Measurements from ENCODE around the gene MTIF2. TPM values are rescaled to one million over a fixed set of nuclear protein-coding genes. Genes with fewer than 3 reads are reported as not detected.
"Not testable (repeated sequence)": the region's sequence is repeated elsewhere in the genome, so short reads cannot be mapped to it uniquely, and the experiment has no call there.

MTIF2 gene
- total and polyA plus RNA-seq, 9 donors = 17.0 to 23.4 (median 20.0) TPM

GRCh38 chr2:55282110-55282917 is 13.3 kb upstream of the MTIF2 start:
- Histone ChIP-seq H3K27me3 (ENCODE audit: control insufficient read depth, insufficient read depth, low read length) (peaks cover 7% of the 10 kb centered on the region), H3K4me3 (ENCODE audit: low read length) (peak overlapping the region; percentile 80), H3K4me1 (ENCODE audit: control insufficient read depth, insufficient read depth, low read length) (peaks cover 6% of the 10 kb centered on the region), H3K9me3 (replicated peaks; ENCODE audit: control insufficient read depth, low read depth, low read length) (no peaks in the 10 kb centered on the region), H3K36me3 (ENCODE audit: control insufficient read depth, insufficient read depth, low read length) (peaks cover 4% of the 10 kb centered on the region), H3K27ac (ENCODE audit: low read length) (peak overlapping the region; percentile 94)
- DNase-seq = peak; percentile 93
- 2% methylated on average over 60 of the region's 60 CpGs for WGBS (ENCODE audit: insufficient coverage)

DNA sequence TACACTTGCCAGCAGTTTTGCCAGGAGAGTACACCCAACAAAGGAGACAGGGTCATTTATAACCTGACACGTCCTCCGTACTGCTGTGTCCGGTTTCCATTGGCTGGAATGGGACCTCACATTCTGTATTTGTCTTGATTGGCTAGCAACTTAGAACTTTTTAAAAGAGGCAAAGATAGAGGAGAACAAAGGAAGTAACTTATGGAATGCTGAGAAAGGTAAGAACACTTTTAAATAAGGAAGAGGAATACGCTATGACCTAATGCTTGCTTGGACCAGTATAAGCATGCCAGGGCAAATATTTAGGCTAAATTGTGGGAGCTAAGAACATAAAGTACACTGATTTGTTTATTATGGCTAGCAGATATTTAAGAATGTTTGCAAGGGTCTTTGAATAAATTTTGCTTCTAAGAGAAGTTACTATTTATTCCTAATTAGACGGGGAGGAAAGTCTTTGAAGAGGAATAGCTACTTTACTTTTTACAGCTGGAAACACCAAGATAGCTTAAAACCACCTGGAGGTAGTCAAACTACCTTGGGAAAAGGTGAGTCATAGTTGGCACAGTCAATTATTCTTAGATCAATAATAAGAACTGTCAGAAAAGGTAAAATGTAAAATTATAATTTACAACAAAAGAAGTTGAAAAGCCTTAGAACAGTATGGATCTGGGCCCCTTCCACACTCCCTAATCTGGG is 12.0 kb upstream of the MTIF2 start:
- H3K27ac ChIP-seq (ENCODE audit: low read length); H3K4me1 ChIP-seq (ENCODE audit: control insufficient read depth, insufficient read depth, low read length); H3K4me3 ChIP-seq (ENCODE audit: low read length); DNase-seq; H3K27me3 ChIP-seq (ENCODE audit: control insufficient read depth, insufficient read depth, low read length); H3K9me3 ChIP-seq (replicated peaks; ENCODE audit: control insufficient read depth, low read depth, low read length); H3K36me3 ChIP-seq (ENCODE audit: control insufficient read depth, insufficient read depth, low read length): not testable (repeated sequence)
- WGBS (ENCODE audit: insufficient coverage) = 75% methylated on average over 3 of the region's 5 CpGs

DNA sequence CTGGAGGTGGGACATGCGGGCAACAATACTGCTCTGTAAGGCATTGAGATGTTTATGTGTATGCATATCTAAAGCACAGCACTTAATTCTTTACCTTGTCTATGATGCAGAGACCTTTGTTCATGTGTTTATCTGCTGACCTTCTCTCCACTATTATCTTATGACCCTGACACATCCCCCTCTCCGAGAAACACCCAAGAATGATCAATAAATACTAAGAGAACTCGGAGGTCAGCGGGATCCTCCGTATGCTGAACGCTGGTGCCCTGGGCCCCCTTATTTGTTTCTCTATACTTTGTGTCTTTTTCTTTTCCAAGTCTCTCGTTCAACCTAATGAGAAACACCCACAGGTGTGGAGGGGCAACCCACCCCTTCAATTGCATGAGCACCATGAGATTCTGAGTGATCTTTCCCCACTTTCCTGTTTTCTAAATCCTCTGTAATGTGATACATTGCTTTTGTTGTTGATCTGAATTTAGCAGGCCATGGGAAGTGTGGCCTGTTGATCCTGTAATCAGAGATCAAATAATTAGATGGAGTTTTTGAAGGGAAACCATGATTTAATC is 10.9 kb upstream of the MTIF2 start:
- 40% methylated on average over 2 of the region's 7 CpGs for WGBS (ENCODE audit: insufficient coverage)
- not testable (repeated sequence) for H3K27ac ChIP-seq (ENCODE audit: low read length); DNase-seq; H3K27me3 ChIP-seq (ENCODE audit: control insufficient read depth, insufficient read depth, low read length); H3K9me3 ChIP-seq (replicated peaks; ENCODE audit: control insufficient read depth, low read depth, low read length); H3K4me3 ChIP-seq (ENCODE audit: low read length); H3K36me3 ChIP-seq (ENCODE audit: control insufficient read depth, insufficient read depth, low read length); H3K4me1 ChIP-seq (ENCODE audit: control insufficient read depth, insufficient read depth, low read length)

DNA sequence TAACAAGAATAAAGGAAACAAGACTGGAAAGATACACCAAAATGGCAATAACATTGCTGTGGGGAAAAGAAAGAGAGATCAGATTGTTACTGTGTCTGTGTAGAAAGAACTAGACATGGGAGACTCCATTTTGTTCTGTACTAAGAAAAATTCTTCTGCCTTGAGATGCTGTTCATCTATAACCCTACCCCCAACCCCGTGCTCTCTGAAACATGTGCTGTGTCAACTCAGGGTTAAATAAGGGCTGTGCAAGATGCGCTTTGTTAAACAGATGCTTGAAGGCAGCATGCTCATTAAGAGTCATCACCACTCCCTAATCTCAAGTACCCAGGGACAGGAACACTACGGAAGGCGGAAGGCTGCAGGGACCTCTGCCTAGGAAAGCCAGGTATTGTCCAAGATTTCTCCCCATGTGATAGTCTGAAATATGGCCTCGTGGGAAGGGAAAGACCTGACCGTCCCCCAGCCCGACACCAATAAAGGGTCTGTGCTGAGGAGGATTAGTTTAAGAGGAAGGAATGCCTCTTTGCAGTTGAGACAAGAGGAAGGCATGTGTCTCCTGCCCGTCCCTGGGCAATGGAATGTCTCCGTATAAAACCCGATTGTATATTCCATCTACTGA is 10.3 kb upstream of the MTIF2 start:
- DNase-seq; H3K9me3 ChIP-seq (replicated peaks; ENCODE audit: control insufficient read depth, low read depth, low read length): not testable (repeated sequence)
- 30% methylated on average over 2 of the region's 10 CpGs for WGBS (ENCODE audit: insufficient coverage)

GRCh38 chr2:55277310-55277709 is 8.3 kb upstream of the MTIF2 start:
- Histone ChIP-seq H3K4me1 (ENCODE audit: control insufficient read depth, insufficient read depth, low read length) (peaks cover 6% of the 10 kb centered on the region), H3K9me3 (replicated peaks; ENCODE audit: control insufficient read depth, low read depth, low read length) (no peaks in the 10 kb centered on the region), H3K27ac (ENCODE audit: low read length) (no peak overlapping the region), H3K4me3 (ENCODE audit: low read length) (no peak overlapping the region), H3K27me3 (ENCODE audit: control insufficient read depth, insufficient read depth, low read length) (peaks cover 7% of the 10 kb centered on the region), H3K36me3 (ENCODE audit: control insufficient read depth, insufficient read depth, low read length) (no peaks in the 10 kb centered on the region)
- DNase-seq = no peak
- 67% methylated on average over 1 of the region's 3 CpGs for WGBS (ENCODE audit: insufficient coverage)

More for the DNA sequence above, 10.3 kb upstream of the MTIF2 start:
- not testable (repeated sequence) for H3K36me3 ChIP-seq (ENCODE audit: control insufficient read depth, insufficient read depth, low read length); H3K27ac ChIP-seq (ENCODE audit: low read length); H3K4me3 ChIP-seq (ENCODE audit: low read length); H3K27me3 ChIP-seq (ENCODE audit: control insufficient read depth, insufficient read depth, low read length); H3K4me1 ChIP-seq (ENCODE audit: control insufficient read depth, insufficient read depth, low read length)

- H3K36me3 ChIP-seq (ENCODE audit: control insufficient read depth, insufficient read depth, low read length); H3K9me3 ChIP-seq (replicated peaks; ENCODE audit: control insufficient read depth, low read depth, low read length); DNase-seq; H3K4me1 ChIP-seq (ENCODE audit: control insufficient read depth, insufficient read depth, low read length); H3K27ac ChIP-seq (ENCODE audit: low read length); H3K4me3 ChIP-seq (ENCODE audit: low read length); H3K27me3 ChIP-seq (ENCODE audit: control insufficient read depth, insufficient read depth, low read length): not testable (repeated sequence)
- WGBS (ENCODE audit: insufficient coverage) = 100% methylated on average over 1 of the region's 2 CpGs
These were observed 5.3 kb upstream of the MTIF2 start for GRCh38 chr2:55274346-55274745.

GRCh38 chr2:55269645-55269990 is 587 bp upstream of the MTIF2 start:
- Histone ChIP-seq H3K4me3 (ENCODE audit: low read length) (peak overlapping the region; percentile 58), H3K36me3 (ENCODE audit: control insufficient read depth, insufficient read depth, low read length) (no peaks in the 10 kb centered on the region), H3K4me1 (ENCODE audit: control insufficient read depth, insufficient read depth, low read length) (peaks cover 10% of the 10 kb centered on the region), H3K27ac (ENCODE audit: low read length) (peak overlapping the region; percentile 92), H3K27me3 (ENCODE audit: control insufficient read depth, insufficient read depth, low read length) (no peaks in the 10 kb centered on the region), H3K9me3 (replicated peaks; ENCODE audit: control insufficient read depth, low read depth, low read length) (no peaks in the 10 kb centered on the region)
- peak; percentile 30 for DNase-seq
- WGBS (ENCODE audit: insufficient coverage) = 35% methylated on average over 4 of the region's 7 CpGs

- Histone ChIP-seq H3K27me3 (ENCODE audit: control insufficient read depth, insufficient read depth, low read length) (no peaks in the 10 kb centered on the region), H3K36me3 (ENCODE audit: control insufficient read depth, insufficient read depth, low read length) (peaks cover 8% of the 10 kb centered on the region), H3K27ac (ENCODE audit: low read length) (peak overlapping the region; percentile 92), H3K4me1 (ENCODE audit: control insufficient read depth, insufficient read depth, low read length) (peaks cover 10% of the 10 kb centered on the region), H3K4me3 (ENCODE audit: low read length) (peak overlapping the region; percentile 58), H3K9me3 (replicated peaks; ENCODE audit: control insufficient read depth, low read depth, low read length) (no peaks in the 10 kb centered on the region)
- 10% methylated on average over 10 of the region's 13 CpGs for WGBS (ENCODE audit: insufficient coverage)
- DNase-seq = peak; percentile 34
These were observed 634 bp downstream of the MTIF2 start for GRCh38 chr2:55268288-55268906.

- not testable (repeated sequence) for H3K27me3 ChIP-seq (ENCODE audit: control insufficient read depth, insufficient read depth, low read length); DNase-seq; H3K9me3 ChIP-seq (replicated peaks; ENCODE audit: control insufficient read depth, low read depth, low read length); H3K4me1 ChIP-seq (ENCODE audit: control insufficient read depth, insufficient read depth, low read length); H3K27ac ChIP-seq (ENCODE audit: low read length); H3K4me3 ChIP-seq (ENCODE audit: low read length)
- H3K36me3 ChIP-seq (ENCODE audit: control insufficient read depth, insufficient read depth, low read length) = peaks cover 36% of the 10 kb centered on the region
- no CpG with 5 or more reads among the region's 3 CpGs for WGBS (ENCODE audit: insufficient coverage)
These were observed 9.4 kb downstream of the MTIF2 start for GRCh38 chr2:55259586-55259985.

GRCh38 chr2:55252832-55253231 is 16.2 kb downstream of the MTIF2 start:
- no CpG with 5 or more reads among the region's 3 CpGs for WGBS (ENCODE audit: insufficient coverage)
- H3K27me3 ChIP-seq (ENCODE audit: control insufficient read depth, insufficient read depth, low read length) = no peaks in the 10 kb centered on the region
- peaks cover 28% of the 10 kb centered on the region for H3K36me3 ChIP-seq (ENCODE audit: control insufficient read depth, insufficient read depth, low read length)

More at GRCh38 chr2:55252832-55253231, 16.2 kb downstream of the MTIF2 start:
- no peak for DNase-seq
- no peaks in the 10 kb centered on the region for H3K4me1 ChIP-seq (ENCODE audit: control insufficient read depth, insufficient read depth, low read length)
- H3K9me3 ChIP-seq (replicated peaks; ENCODE audit: control insufficient read depth, low read depth, low read length) = no peaks in the 10 kb centered on the region
- H3K27ac ChIP-seq (ENCODE audit: low read length) = no peak overlapping the region
- H3K4me3 ChIP-seq (ENCODE audit: low read length) = no peak overlapping the region
